Activated naive CD8-positive, alpha-beta T cell treated with anti-CD3 and anti-CD28 coated beads, Interleukin-2, amount 50 U/mL, for 24 hours (primary cell): ENCODE results near the gene CLUH.
"Not testable (repeated sequence)": the region's sequence is repeated elsewhere in the genome, so short reads cannot be mapped to it uniquely, and the experiment has no call there.

Experiments
- ATAC-seq: fragments of 150-1000 bp; cut with Tn5 transposase; one replicate; pipeline ENCODE4 v1.10.0; 2021
- DNase-seq: peaks from one replicate; pipeline ENCODE4 v3.0.0; 2021
- H3K27ac Mint-ChIP-seq: one replicate; pipeline ENCODE4 v1.8.0; 2021; ENCODE audit warnings: mild to moderate bottlenecking, mixed read lengths
- H3K27me3 Mint-ChIP-seq: one replicate; pipeline ENCODE4 v1.8.0; 2021; ENCODE audit warnings: mixed read lengths
- H3K36me3 Mint-ChIP-seq: one replicate; pipeline ENCODE4 v1.8.0; 2021; ENCODE audit warnings: low read depth, mixed read lengths
- H3K4me1 Mint-ChIP-seq: one replicate; pipeline ENCODE4 v1.8.0; 2021; ENCODE audit warnings: mixed read lengths
- H3K4me3 Mint-ChIP-seq: one replicate; pipeline ENCODE4 v1.8.0; 2021; ENCODE audit warnings: mild to moderate bottlenecking, moderate library complexity, mixed read lengths
- H3K9me3 Mint-ChIP-seq: one replicate; pipeline ENCODE4 v1.8.0; 2021; ENCODE audit warnings: mixed read lengths

CLUH gene

GRCh38 chr17:2660410-2660809 lies 51.2 kb downstream of the CLUH start:
- H3K27ac Mint-ChIP-seq, ATAC-seq, H3K9me3 Mint-ChIP-seq, DNase-seq, H3K4me3 Mint-ChIP-seq, H3K27me3 Mint-ChIP-seq: not testable (repeated sequence)
- Mint-ChIP-seq H3K36me3 (peaks cover 27% of the 10 kb centered on the region), H3K4me1 (peaks cover 32% of the 10 kb centered on the region)

- Mint-ChIP-seq H3K4me1 (peaks cover 37% of the 10 kb centered on the region), H3K36me3 (peaks cover 27% of the 10 kb centered on the region)
Measured at GRCh38 chr17:2659337-2659736, 52.2 kb downstream of the CLUH start.

GRCh38 chr17:2656283-2656682 lies 55.3 kb downstream of the CLUH start:
- H3K9me3 Mint-ChIP-seq, result peaks cover 8% of the 10 kb centered on the region
- no peak overlapping the region for H3K4me3 Mint-ChIP-seq

More at GRCh38 chr17:2659337-2659736, 52.2 kb downstream of the CLUH start:
- H3K9me3 Mint-ChIP-seq, H3K27ac Mint-ChIP-seq, H3K27me3 Mint-ChIP-seq, DNase-seq, H3K4me3 Mint-ChIP-seq, ATAC-seq: not testable (repeated sequence)

GRCh38 chr17:2655546-2655945 lies 56.0 kb downstream of the CLUH start:
- no peak for ATAC-seq
- H3K36me3 Mint-ChIP-seq, result peaks cover 42% of the 10 kb centered on the region

More at GRCh38 chr17:2656283-2656682, 55.3 kb downstream of the CLUH start:
- DNase-seq (no peak), ATAC-seq (no peak)
- no peaks in the 10 kb centered on the region for H3K27me3 Mint-ChIP-seq
- peaks cover 42% of the 10 kb centered on the region for H3K36me3 Mint-ChIP-seq
- H3K4me1 Mint-ChIP-seq, result peaks cover 41% of the 10 kb centered on the region
- peak overlapping the region; percentile 6 for H3K27ac Mint-ChIP-seq

GRCh38 chr17:2652911-2653310 lies 58.7 kb downstream of the CLUH start:
- H3K27ac Mint-ChIP-seq, H3K4me3 Mint-ChIP-seq, DNase-seq, H3K9me3 Mint-ChIP-seq, H3K27me3 Mint-ChIP-seq, ATAC-seq: not testable (repeated sequence)
- H3K36me3 Mint-ChIP-seq, result peaks cover 41% of the 10 kb centered on the region
- peaks cover 33% of the 10 kb centered on the region for H3K4me1 Mint-ChIP-seq

More at GRCh38 chr17:2655546-2655945, 56.0 kb downstream of the CLUH start:
- Mint-ChIP-seq H3K27ac (no peak overlapping the region), H3K27me3 (no peaks in the 10 kb centered on the region), H3K9me3 (peaks cover 8% of the 10 kb centered on the region), H3K4me1 (peaks cover 36% of the 10 kb centered on the region), H3K4me3 (no peak overlapping the region)
- no peak for DNase-seq

- Mint-ChIP-seq H3K9me3 (peaks cover 8% of the 10 kb centered on the region), H3K36me3 (peaks cover 39% of the 10 kb centered on the region), H3K27ac (no peak overlapping the region), H3K4me3 (no peak overlapping the region), H3K4me1 (peaks cover 10% of the 10 kb centered on the region), H3K27me3 (no peaks in the 10 kb centered on the region)
- ATAC-seq (no peak), DNase-seq (no peak)
Measured at GRCh38 chr17:2649191-2649590, 62.4 kb downstream of the CLUH start.

- no peaks in the 10 kb centered on the region for H3K27me3 Mint-ChIP-seq
- peaks cover 8% of the 10 kb centered on the region for H3K9me3 Mint-ChIP-seq
- peaks cover 37% of the 10 kb centered on the region for H3K36me3 Mint-ChIP-seq
- H3K27ac Mint-ChIP-seq, result no peak overlapping the region
- H3K4me3 Mint-ChIP-seq, result no peak overlapping the region
- peaks cover 5% of the 10 kb centered on the region for H3K4me1 Mint-ChIP-seq
- no peak for ATAC-seq
- no peak for DNase-seq
Measured at GRCh38 chr17:2647957-2648356, 63.6 kb downstream of the CLUH start.

- H3K4me1 Mint-ChIP-seq, result peaks cover 7% of the 10 kb centered on the region
- H3K36me3 Mint-ChIP-seq, result peaks cover 37% of the 10 kb centered on the region
- no peak overlapping the region for H3K4me3 Mint-ChIP-seq
- H3K27ac Mint-ChIP-seq, result no peak overlapping the region
- DNase-seq (no peak), ATAC-seq (no peak)
- H3K9me3 Mint-ChIP-seq, result no peaks in the 10 kb centered on the region
- H3K27me3 Mint-ChIP-seq, result no peaks in the 10 kb centered on the region
Measured at GRCh38 chr17:2644971-2645370, 66.6 kb downstream of the CLUH start.
